ENCODE results near the gene EOLA2.
A peak's percentile ranks its signal among the peaks of the same experiment; 100 is the strongest.
"Not testable (repeated sequence)": the region's sequence is repeated elsewhere in the genome, so short reads cannot be mapped to it uniquely, and the experiment has no call there.

The EOLA2 gene

GRCh38 chrX:149908308-149908707 is 30.0 kb downstream of the EOLA2 start:
- Histone ChIP-seq H3K27ac (ENCODE audit: insufficient read depth in 1 of 2, low read depth in 1 of 2, low read length in 2 of 2, poor library complexity in 1 of 2, severe bottlenecking in 2 of 2) (no peak overlapping the region), H3K4me3 (ENCODE audit: control insufficient read depth in 1 of 7, extremely low read depth in 1 of 7, insufficient read depth in 4 of 7, low read depth in 2 of 7, low read length in 6 of 7) (no peak overlapping the region), H3K36me3 (ENCODE audit: control insufficient read depth in 4 of 4, insufficient read depth in 4 of 4, low read length in 3 of 4) (no peaks in the 10 kb centered on the region), H3K9me3 (ENCODE audit: control extremely low read depth in 1 of 5, control insufficient read depth in 4 of 5, insufficient read depth in 2 of 5, low read depth in 1 of 5, low read length in 4 of 5) (no peaks in the 10 kb centered on the region), H3K4me1 (ENCODE audit: control extremely low read depth in 1 of 4, control insufficient read depth in 4 of 4, insufficient read depth in 4 of 4, low read length in 3 of 4) (peaks cover 0 to 2% (median 0%) of the 10 kb centered on the region in 4 experiments), H3K27me3 (replicated peaks in 2 of 5; ENCODE audit: control insufficient read depth in 4 of 5, insufficient read depth in 5 of 5, low read length in 4 of 5) (no peaks in the 10 kb centered on the region)
- DNase-seq = no peak
- ChIA-PET POLR2A (no interaction called here), CTCF (no interaction called here)
- no CpG with 5 or more reads among the region's 3 CpGs for WGBS (ENCODE audit: insufficient coverage)

GRCh38 chrX:149903889-149904748 is 34.2 kb downstream of the EOLA2 start:
- Histone ChIP-seq H3K4me1 (ENCODE audit: control extremely low read depth in 1 of 4, control insufficient read depth in 4 of 4, insufficient read depth in 4 of 4, low read length in 3 of 4) (peaks cover 0 to 2% (median 0%) of the 10 kb centered on the region in 4 experiments), H3K4me3 (ENCODE audit: control insufficient read depth in 1 of 7, extremely low read depth in 1 of 7, insufficient read depth in 4 of 7, low read depth in 2 of 7, low read length in 6 of 7) (peak overlapping the region in 5 of 7 experiments; percentile 4 to 64 (median 31)), H3K36me3 (ENCODE audit: control insufficient read depth in 4 of 4, insufficient read depth in 4 of 4, low read length in 3 of 4) (no peaks in the 10 kb centered on the region), H3K27me3 (replicated peaks in 2 of 5; ENCODE audit: control insufficient read depth in 4 of 5, insufficient read depth in 5 of 5, low read length in 4 of 5) (peaks cover 0 to 2% (median 0%) of the 10 kb centered on the region in 5 experiments), H3K27ac (ENCODE audit: insufficient read depth in 1 of 2, low read depth in 1 of 2, low read length in 2 of 2, poor library complexity in 1 of 2, severe bottlenecking in 2 of 2) (no peak overlapping the region), H3K9me3 (ENCODE audit: control extremely low read depth in 1 of 5, control insufficient read depth in 4 of 5, insufficient read depth in 2 of 5, low read depth in 1 of 5, low read length in 4 of 5) (no peaks in the 10 kb centered on the region)
- POLR2A ChIA-PET = no interaction called here
- 24% methylated on average over 3 of the region's 6 CpGs for WGBS (ENCODE audit: insufficient coverage)
- no peak for DNase-seq
- CTCF ChIA-PET = interaction anchor here (0.7 to 1.2 kb wide), 2 partner anchors 16 to 34 kb away, joined by 3 read pairs; partner anchors contain the start of gene EOLA2

DNA sequence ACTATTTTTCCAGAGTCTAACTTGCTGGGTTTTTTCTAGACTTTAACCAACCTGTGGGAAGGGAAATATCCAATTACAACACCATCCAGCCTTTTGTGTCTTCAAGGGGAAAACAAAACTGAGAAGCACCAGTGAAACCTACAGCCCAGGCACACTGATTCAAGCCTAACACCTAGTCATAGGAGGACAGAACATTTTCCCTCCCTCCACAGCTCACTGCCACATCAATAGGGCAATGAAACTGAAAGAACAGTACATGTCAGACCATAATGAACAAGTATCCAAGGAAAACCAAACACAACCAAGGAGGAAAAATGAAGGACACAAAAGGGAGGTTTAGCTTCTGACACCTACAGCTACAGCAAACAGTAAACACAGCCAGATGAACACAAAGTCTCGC is 39.7 kb downstream of the EOLA2 start:
- CTCF ChIA-PET = interaction anchor here (0.7 kb wide), 1 partner anchor 19 kb away, joined by 3 read pairs; no protein-coding TSS in a partner anchor
- Histone ChIP-seq H3K9me3 (ENCODE audit: control extremely low read depth in 1 of 5, control insufficient read depth in 4 of 5, insufficient read depth in 2 of 5, low read depth in 1 of 5, low read length in 4 of 5) (no peaks in the 10 kb centered on the region), H3K27me3 (replicated peaks in 2 of 5; ENCODE audit: control insufficient read depth in 4 of 5, insufficient read depth in 5 of 5, low read length in 4 of 5) (peaks cover 0 to 3% (median 0%) of the 10 kb centered on the region in 5 experiments), H3K27ac (ENCODE audit: insufficient read depth in 1 of 2, low read depth in 1 of 2, low read length in 2 of 2, poor library complexity in 1 of 2, severe bottlenecking in 2 of 2) (no peak overlapping the region), H3K36me3 (ENCODE audit: control insufficient read depth in 4 of 4, insufficient read depth in 4 of 4, low read length in 3 of 4) (no peaks in the 10 kb centered on the region), H3K4me3 (ENCODE audit: control insufficient read depth in 1 of 7, extremely low read depth in 1 of 7, insufficient read depth in 4 of 7, low read depth in 2 of 7, low read length in 6 of 7) (no peak overlapping the region), H3K4me1 (ENCODE audit: control extremely low read depth in 1 of 4, control insufficient read depth in 4 of 4, insufficient read depth in 4 of 4, low read length in 3 of 4) (no peaks in the 10 kb centered on the region)
- no CpG with 5 or more reads among the region's 1 CpG for WGBS (ENCODE audit: insufficient coverage)
- DNase-seq = no peak
- POLR2A ChIA-PET = no interaction called here

DNA sequence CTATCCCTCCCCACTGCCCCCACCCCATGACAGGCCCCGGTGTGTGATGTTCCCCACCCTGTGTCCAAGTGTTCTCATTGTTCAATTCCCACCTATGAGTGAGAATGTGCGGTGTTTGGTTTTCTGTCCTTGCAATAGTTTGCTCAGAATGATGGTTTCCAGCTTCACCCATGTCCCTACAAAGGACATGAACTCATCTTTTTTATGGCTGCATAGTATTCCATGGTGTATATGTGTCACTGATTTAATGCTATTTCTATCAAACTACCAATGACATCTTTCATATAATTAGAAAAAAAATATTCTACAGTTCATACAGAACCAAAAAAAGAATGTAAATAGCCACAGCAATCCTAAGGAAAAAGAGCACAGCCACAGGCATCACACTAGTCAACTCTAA is 47.5 kb downstream of the EOLA2 start:
- H3K27me3 ChIP-seq (replicated peaks in 2 of 5; ENCODE audit: control insufficient read depth in 4 of 5, insufficient read depth in 5 of 5, low read length in 4 of 5); DNase-seq; H3K9me3 ChIP-seq (ENCODE audit: control extremely low read depth in 1 of 5, control insufficient read depth in 4 of 5, insufficient read depth in 2 of 5, low read depth in 1 of 5, low read length in 4 of 5); CTCF ChIA-PET; H3K4me1 ChIP-seq (ENCODE audit: control extremely low read depth in 1 of 4, control insufficient read depth in 4 of 4, insufficient read depth in 4 of 4, low read length in 3 of 4); POLR2A ChIA-PET; H3K36me3 ChIP-seq (ENCODE audit: control insufficient read depth in 4 of 4, insufficient read depth in 4 of 4, low read length in 3 of 4); H3K27ac ChIP-seq (ENCODE audit: insufficient read depth in 1 of 2, low read depth in 1 of 2, low read length in 2 of 2, poor library complexity in 1 of 2, severe bottlenecking in 2 of 2); H3K4me3 ChIP-seq (ENCODE audit: control insufficient read depth in 1 of 7, extremely low read depth in 1 of 7, insufficient read depth in 4 of 7, low read depth in 2 of 7, low read length in 6 of 7): not testable (repeated sequence)
- WGBS (ENCODE audit: insufficient coverage) = no CpG with 5 or more reads among the region's 2 CpGs

All from common myeloid progenitor, CD34-positive (primary cell).